K562 (cell line): ENCODE results near the gene RYR3. TPM values are rescaled to one million over a fixed set of nuclear protein-coding genes. Genes with fewer than 3 reads are reported as not detected.

Experiments
- ATAC-seq: fragments of 200-7000 bp; cut with Tn5 transposase; 3 replicates; pipeline ENCODE4 v1.9.1; 2020; ENCODE audit warnings: moderate library complexity
- BruUV-seq: library from RNA; stranded (reverse); fragments of 400-500 nt; replicated peaks from 2 replicates; lab custom pipeline; 2021; lab: Mats Ljungman, UMichigan
- CTCF ChIA-PET: fragments of 300-600 bp; formaldehyde crosslinking; extraction: SDS; loops from one replicate; lab custom pipeline; 2021; ENCODE audit warnings: low intra/inter-chr PET ratio; lab: Yijun Ruan, JAX
- POLR2A ChIA-PET: fragments of 300-600, 350-650 bp; sonication (Branson Sonifier 250); formaldehyde crosslinking; extraction: SDS; loops from one replicate; lab custom pipeline; 2021; ENCODE audit warnings: antibody characterized with exemption, inconsistent platforms; lab: Yijun Ruan, JAX
- DNase-seq, 4 experiments: peaks; one replicate each; pipeline versions ENCODE4 v3.0.0 to v3.0.0-alpha.2; 2011 to 2018; ENCODE audit warnings: low spot score in 3 of 4, mixed read lengths in 3 of 4; ENCODE audit errors: extremely low read depth in 1 of 4
- FAIRE-seq: peaks from 2 replicates; lab custom pipeline; 2011; peaks lifted over from hg19 to GRCh38; lab: Jason Lieb, UNC
- H2AFZ ChIP-seq: 2 replicates; pipeline ENCODE4 v1.6.0; 2011; ENCODE audit warnings: low read depth, low read length, control low read depth, inconsistent platforms
- H3K27ac ChIP-seq: fragments of 200-600 bp; 3 replicates; pipeline ENCODE4 v1.8.0; 2011; ENCODE audit warnings: low read depth, mild to moderate bottlenecking, control low read depth, inconsistent platforms, low read length, moderate library complexity, mixed read lengths; ENCODE audit errors: extremely low read depth
- H3K27me3 ChIP-seq, 2 experiments: fragments of 300-600 bp in 1 of 2; 2 replicates in 1 of 2; 3 replicates in 1 of 2; pipeline versions ENCODE4 v1.6.0 to v1.8.0; 2011; ENCODE audit warnings: inconsistent platforms in 2 of 2, low read length in 2 of 2, mild to moderate bottlenecking in 1 of 2, mixed read lengths in 1 of 2, moderate library complexity in 1 of 2; ENCODE audit not compliant: control insufficient read depth in 2 of 2, insufficient read depth in 2 of 2
- H3K36me3 ChIP-seq: fragments of 300-600 bp; 3 replicates; pipeline ENCODE4 v1.8.0; 2011; ENCODE audit warnings: mild to moderate bottlenecking, low read length, inconsistent platforms; ENCODE audit not compliant: control insufficient read depth, insufficient read depth
- H3K4me1 ChIP-seq, 2 experiments: fragments of 200-600 bp in 1 of 2; replicated peaks in 1 of 2; 2 replicates in 1 of 2; 3 replicates in 1 of 2; pipeline versions ENCODE4 v1.5.1 to v1.8.0; 2011; ENCODE audit warnings: inconsistent platforms in 2 of 2, low read length in 2 of 2, mild to moderate bottlenecking in 1 of 2, mixed read lengths in 1 of 2, moderate library complexity in 1 of 2; ENCODE audit not compliant: control insufficient read depth in 2 of 2, insufficient read depth in 2 of 2
- H3K4me2 ChIP-seq: 2 replicates; pipeline ENCODE4 v1.6.1; 2011; ENCODE audit warnings: low read length, control low read depth, inconsistent platforms, mixed read lengths; ENCODE audit not compliant: insufficient read depth
- H3K4me3 ChIP-seq: fragments of 200-600 bp; sonication (generic), shearing (Covaris generic); 2 replicates; pipeline ENCODE4 v1.5.1; 2016; ENCODE audit warnings: control low read depth, inconsistent platforms
- H3K79me2 ChIP-seq: fragments of 200-600 bp; 3 replicates; pipeline ENCODE4 v1.8.0; 2011; ENCODE audit warnings: low read length, inconsistent platforms; ENCODE audit not compliant: control insufficient read depth, insufficient read depth
- H3K9ac ChIP-seq, 2 experiments: 2 replicates each; pipeline versions ENCODE4 v1.6.0 to v1.6.1; 2011; ENCODE audit warnings: low read depth in 2 of 2, low read length in 2 of 2, control low read depth in 1 of 2, inconsistent platforms in 1 of 2, mild to moderate bottlenecking in 1 of 2, mixed read lengths in 1 of 2; ENCODE audit not compliant: insufficient read depth in 1 of 2
- H3K9me1 ChIP-seq: one replicate; pipeline ENCODE4 v1.6.0; 2011; ENCODE audit warnings: inconsistent platforms, mild to moderate bottlenecking, low read length, moderate library complexity; ENCODE audit not compliant: control insufficient read depth, insufficient read depth
- H3K9me3 ChIP-seq: replicated peaks from 2 replicates; pipeline ENCODE4 v1.5.1; 2011; ENCODE audit warnings: low read depth, low read length, inconsistent platforms; ENCODE audit not compliant: control insufficient read depth, insufficient read depth
- H4K20me1 ChIP-seq: replicated peaks from 2 replicates; pipeline ENCODE4 v1.6.1; 2011; ENCODE audit warnings: low read length, inconsistent platforms, mixed read lengths; ENCODE audit not compliant: control insufficient read depth, insufficient read depth
- CREM ChIP-seq: IDR thresholded peaks from 2 replicates; pipeline ENCODE4 v1.6.1; 2014; ENCODE audit warnings: antibody characterized with exemption, low read depth
- FOXA3 ChIP-seq, 2 experiments: fragments of 450-650 bp in 1 of 2; sonication (generic) in 1 of 2; formaldehyde crosslinking; IDR thresholded peaks in 1 of 2; conservative IDR thresholded peaks in 1 of 2; 2 replicates each; pipeline versions ENCODE4 v1.4.0 to v1.8.0; 2020 to 2022; ENCODE audit warnings: mild to moderate bottlenecking in 2 of 2, missing genetic modification reagents in 1 of 2
- HDAC1 ChIP-seq, 2 experiments: fragments of 450-650 bp; IDR thresholded peaks; 2 replicates each; pipeline ENCODE4 v1.6.1; 2016 to 2017; ENCODE audit warnings: inconsistent platforms in 1 of 2, mild to moderate bottlenecking in 1 of 2, moderate library complexity in 1 of 2
- MEIS2 ChIP-seq: fragments of 450-650 bp; IDR thresholded peaks from 2 replicates; pipeline ENCODE4 v1.6.1; 2014; ENCODE audit warnings: mild to moderate bottlenecking; ENCODE audit not compliant: partially characterized antibody
- POLR3A ChIP-seq: IDR thresholded peaks from 2 replicates; pipeline ENCODE4 v1.6.1; 2011; ENCODE audit warnings: borderline replicate concordance, mild to moderate bottlenecking, moderate library complexity; ENCODE audit not compliant: insufficient read length, insufficient read depth; ENCODE audit errors: extremely low read depth
- PTRF ChIP-seq: fragments of 450-650 bp; IDR thresholded peaks from 2 replicates; pipeline ENCODE4 v1.6.1; 2016; ENCODE audit warnings: mild to moderate bottlenecking, missing genetic modification characterization, missing compliant biosample characterization
- SMAD4 ChIP-seq: fragments of 250-450 bp; sonication (Bioruptor Pico); conservative IDR thresholded peaks from 2 replicates; pipeline ENCODE4 v1.8.0; 2021; ENCODE audit warnings: inconsistent platforms, mild to moderate bottlenecking, moderate library complexity
- ZNF121 ChIP-seq: sonication (generic); formaldehyde crosslinking; conservative IDR thresholded peaks from 2 replicates; pipeline ENCODE4 v1.8.0; 2022; ENCODE audit warnings: missing genetic modification reagents
- ZNF586 ChIP-seq: fragments of 450-650 bp; formaldehyde crosslinking; conservative IDR thresholded peaks from 2 replicates; pipeline ENCODE4 v1.4.0; 2020; ENCODE audit warnings: mild to moderate bottlenecking, moderate library complexity
- ZZZ3 ChIP-seq: fragments of 450-650 bp; IDR thresholded peaks from 2 replicates; pipeline ENCODE4 v1.6.1; 2016; ENCODE audit warnings: antibody characterized with exemption, mild to moderate bottlenecking, moderate library complexity
- WGBS: fragments of 100-300 bp; shearing (Covaris generic); methylation state at CpG from one replicate; pipeline ENCODE4 v1.1.6; 2016; ENCODE audit warnings: low coverage, mixed read lengths; ENCODE audit not compliant: insufficient coverage; ENCODE audit errors: missing lambda C conversion rate; 5-methylcytosine and 5-hydroxymethylcytosine counted together
- in situ Hi-C: fragments of 300-500 bp; cut with MboI; formaldehyde crosslinking; loops from 4 replicates; pipeline ENCODE4 v1.15.0; 2018; ENCODE audit warnings: inconsistent platforms, mixed read lengths
- intact Hi-C: fragments of 100-400 bp; cut with micrococcal nuclease; formaldehyde crosslinking; loops from 2 replicates; pipeline ENCODE4 v1.14.2; 2022
- polyA plus RNA-seq, 8 experiments: library from polyadenylated mRNA; depleted of rRNA in 4 of 8; stranded (reverse) in 5 of 8; unstranded in 3 of 8; fragments of >200 nt; fragmentation: Nextera tagmentation in 2 of 8; fragmentation: Illumina TruSeq in 1 of 8; extraction: Ambion mirVana in 2 of 8; extraction: Trizol in 1 of 8; gene quantifications; 2 replicates each; pipeline versions ENCODE4 v1.2.1 to v1.2.3, GENCODE V29; 2011 to 2014; ENCODE audit warnings: inconsistent platforms in 1 of 8, missing spikeins in 1 of 8
- total RNA-seq, 7 experiments: library from RNA; depleted of rRNA in 6 of 7; stranded (reverse); fragments of >200 nt in 6 of 7; fragmentation: Illumina TruSeq in 2 of 7; extraction: Trizol in 2 of 7; gene quantifications; 2 replicates each; pipeline versions ENCODE4 v1.2.1 to v1.2.3, GENCODE V29; 2011 to 2021; ENCODE audit warnings: low replicate concordance in 1 of 7
- TF ChIP-seq, protein P1 (sequence below): IDR thresholded peaks from 2 replicates; pipeline ENCODE4 v1.6.1; 2014; ENCODE audit warnings: antibody characterized with exemption
- TF ChIP-seq, protein P2 (sequence below): fragments of 250-450 bp; sonication (Bioruptor Pico); IDR thresholded peaks from 2 replicates; pipeline ENCODE4 v1.8.0; 2021; ENCODE audit warnings: borderline replicate concordance, mild to moderate bottlenecking, moderate library complexity; ENCODE audit not compliant: poor library complexity, severe bottlenecking
- TF ChIP-seq, protein P3 (sequence below): fragments of 250-450 bp; sonication (Bioruptor Pico); IDR thresholded peaks from 2 replicates; pipeline ENCODE4 v1.5.0; 2020; ENCODE audit warnings: mild to moderate bottlenecking

Gene RYR3
- total and polyA plus RNA-seq, 9 of the 15 experiments (the other 6 are each of a cell fraction or from before 2014, with no cell fraction given), result 0.04 TPM; not detected in 8

DNA sequence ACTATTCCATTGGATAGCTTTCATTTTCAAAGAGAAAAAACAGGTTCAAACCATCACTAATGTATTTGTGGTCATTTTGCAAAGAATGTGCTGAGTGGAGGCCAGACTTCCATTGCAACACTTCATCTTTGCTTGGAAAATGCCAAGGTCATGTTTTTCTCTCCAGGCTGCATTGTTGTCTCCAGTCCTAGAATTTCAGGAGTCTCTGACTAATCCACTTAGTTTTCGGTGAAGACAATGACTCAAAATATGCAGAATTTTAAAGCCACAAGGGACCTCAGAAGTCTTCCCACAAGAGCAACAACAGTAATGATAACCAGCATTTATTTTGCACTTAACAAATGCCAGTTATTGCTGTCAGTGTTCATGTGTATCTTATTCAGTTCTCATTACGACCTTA lies 277.0 kb downstream of the RYR3 start:
- no peaks in the 10 kb centered on the region for H3K36me3 ChIP-seq
- POLR2A ChIA-PET, result no interaction called here
- no peak for TF ChIP-seq ZNF586 (CRISPR knock-in tag)
- WGBS, result 0% methylated on average over 2 of the region's 2 CpGs
- ATAC-seq (no peak), DNase-seq (no peak), FAIRE-seq (no peak)
- H3K4me2 ChIP-seq, result no peak overlapping the region
- in situ Hi-C loops, result no loop called here
- H3K9me3 ChIP-seq, result no peaks in the 10 kb centered on the region
- no peaks in the 10 kb centered on the region for H3K9me1 ChIP-seq
- H3K79me2 ChIP-seq, result no peaks in the 10 kb centered on the region
- intact Hi-C loops, result no loop called here
- H3K4me1 ChIP-seq, result no peaks in the 10 kb centered on the region
- H3K9ac ChIP-seq, result no peak overlapping the region
- BruUV-seq, result no TSS peak
- CTCF ChIA-PET, result no interaction called here
- H3K27me3 ChIP-seq, result peaks cover 0 to 2% of the 10 kb centered on the region in 2 experiments; a peak in 2 of 5 replicates
- H3K4me3 ChIP-seq, result no peak overlapping the region
- no peak overlapping the region for H3K27ac ChIP-seq
- H4K20me1 ChIP-seq, result no peaks in the 10 kb centered on the region
- H2AFZ ChIP-seq, result no peak overlapping the region

DNA sequence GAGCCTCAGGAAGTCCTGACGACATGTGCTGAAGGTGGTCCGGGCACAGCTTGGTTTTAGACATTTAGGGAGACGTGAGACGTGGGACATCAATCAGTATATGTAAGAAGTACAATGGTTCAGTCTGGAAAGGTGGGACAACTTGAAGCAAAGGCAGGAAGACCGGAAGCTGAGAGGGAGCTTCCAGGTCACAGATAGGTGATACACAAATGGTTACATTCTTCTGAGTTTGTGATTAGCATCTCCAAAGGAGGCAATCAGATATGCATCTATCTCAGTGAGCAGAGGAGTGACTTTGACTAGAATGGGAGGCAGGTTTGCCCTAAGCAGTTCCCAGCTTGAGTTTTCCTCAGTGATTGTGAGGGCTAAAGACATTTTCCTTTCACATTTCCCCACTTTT lies 282.1 kb downstream of the RYR3 start:
- no peaks in the 10 kb centered on the region for H3K27me3 ChIP-seq
- FAIRE-seq (no peak), DNase-seq (no peak), ATAC-seq (no peak)
- H3K4me1 ChIP-seq, result no peaks in the 10 kb centered on the region
- no peaks in the 10 kb centered on the region for H3K9me3 ChIP-seq
- no peak overlapping the region for H3K4me2 ChIP-seq
- H3K4me3 ChIP-seq, result no peak overlapping the region
- WGBS, result 0% methylated on average over 5 of the region's 5 CpGs
- no peaks in the 10 kb centered on the region for H3K9me1 ChIP-seq
- H3K79me2 ChIP-seq, result no peaks in the 10 kb centered on the region
- CTCF ChIA-PET, result no interaction called here
- no peak overlapping the region for H3K27ac ChIP-seq
- H4K20me1 ChIP-seq, result no peaks in the 10 kb centered on the region
- POLR2A ChIA-PET, result no interaction called here
- no peak overlapping the region for H2AFZ ChIP-seq
- in situ Hi-C loops, result no loop called here
- no TSS peak for BruUV-seq
- intact Hi-C loops, result no loop called here
- no peak overlapping the region for H3K9ac ChIP-seq
- H3K36me3 ChIP-seq, result no peaks in the 10 kb centered on the region
- TF ChIP-seq POLR3A (no peak), HDAC1 (IDR thresholded peaks at IDR 0.05) (no peak), SMAD4 (no peak), FOXA3 (CRISPR knock-in tag; conservative IDR thresholded peaks at IDR 0.05 in 1 of 2, IDR thresholded peaks at IDR 0.05 in 1 of 2) (no peak), MEIS2 (no peak), CREM (no peak), ZZZ3 (no peak), PTRF (tag) (no peak), ZNF121 (CRISPR knock-in tag) (no peak)
- TF ChIP-seq, protein P1, sequence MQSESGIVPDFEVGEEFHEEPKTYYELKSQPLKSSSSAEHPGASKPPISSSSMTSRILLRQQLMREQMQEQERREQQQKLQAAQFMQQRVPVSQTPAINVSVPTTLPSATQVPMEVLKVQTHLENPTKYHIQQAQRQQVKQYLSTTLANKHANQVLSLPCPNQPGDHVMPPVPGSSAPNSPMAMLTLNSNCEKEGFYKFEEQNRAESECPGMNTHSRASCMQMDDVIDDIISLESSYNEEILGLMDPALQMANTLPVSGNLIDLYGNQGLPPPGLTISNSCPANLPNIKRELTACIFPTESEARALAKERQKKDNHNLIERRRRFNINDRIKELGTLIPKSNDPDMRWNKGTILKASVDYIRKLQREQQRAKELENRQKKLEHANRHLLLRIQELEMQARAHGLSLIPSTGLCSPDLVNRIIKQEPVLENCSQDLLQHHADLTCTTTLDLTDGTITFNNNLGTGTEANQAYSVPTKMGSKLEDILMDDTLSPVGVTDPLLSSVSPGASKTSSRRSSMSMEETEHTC, result no peak
- TF ChIP-seq, protein P2, sequence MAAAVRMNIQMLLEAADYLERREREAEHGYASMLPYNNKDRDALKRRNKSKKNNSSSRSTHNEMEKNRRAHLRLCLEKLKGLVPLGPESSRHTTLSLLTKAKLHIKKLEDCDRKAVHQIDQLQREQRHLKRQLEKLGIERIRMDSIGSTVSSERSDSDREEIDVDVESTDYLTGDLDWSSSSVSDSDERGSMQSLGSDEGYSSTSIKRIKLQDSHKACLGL (CRISPR knock-in tag), result no peak
- TF ChIP-seq, protein P3, sequence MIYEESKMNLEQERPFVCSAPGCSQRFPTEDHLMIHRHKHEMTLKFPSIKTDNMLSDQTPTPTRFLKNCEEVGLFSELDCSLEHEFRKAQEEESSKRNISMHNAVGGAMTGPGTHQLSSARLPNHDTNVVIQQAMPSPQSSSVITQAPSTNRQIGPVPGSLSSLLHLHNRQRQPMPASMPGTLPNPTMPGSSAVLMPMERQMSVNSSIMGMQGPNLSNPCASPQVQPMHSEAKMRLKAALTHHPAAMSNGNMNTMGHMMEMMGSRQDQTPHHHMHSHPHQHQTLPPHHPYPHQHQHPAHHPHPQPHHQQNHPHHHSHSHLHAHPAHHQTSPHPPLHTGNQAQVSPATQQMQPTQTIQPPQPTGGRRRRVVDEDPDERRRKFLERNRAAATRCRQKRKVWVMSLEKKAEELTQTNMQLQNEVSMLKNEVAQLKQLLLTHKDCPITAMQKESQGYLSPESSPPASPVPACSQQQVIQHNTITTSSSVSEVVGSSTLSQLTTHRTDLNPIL, result no peak
